Fibroblast of mammary gland (primary cell): ENCODE results near the gene CNGB1.
A peak's percentile ranks its signal among the peaks of the same experiment; 100 is the strongest.

Experiments used
- DNase-seq: peaks from one replicate; pipeline ENCODE4 v3.0.0-alpha.2; 2010; ENCODE audit warnings: low read depth
- H3K4me3 ChIP-seq: 2 replicates; pipeline ENCODE4 v1.5.1; 2011; ENCODE audit warnings: low read depth, mild to moderate bottlenecking, low read length, moderate library complexity; ENCODE audit not compliant: control insufficient read depth
- TF ChIP-seq, protein P1 (sequence below): conservative IDR thresholded peaks from 2 replicates; pipeline ENCODE4 v1.5.1; 2011; ENCODE audit warnings: low read depth, low read length, inconsistent platforms; ENCODE audit not compliant: control insufficient read depth, insufficient read depth

Gene CNGB1

DNA sequence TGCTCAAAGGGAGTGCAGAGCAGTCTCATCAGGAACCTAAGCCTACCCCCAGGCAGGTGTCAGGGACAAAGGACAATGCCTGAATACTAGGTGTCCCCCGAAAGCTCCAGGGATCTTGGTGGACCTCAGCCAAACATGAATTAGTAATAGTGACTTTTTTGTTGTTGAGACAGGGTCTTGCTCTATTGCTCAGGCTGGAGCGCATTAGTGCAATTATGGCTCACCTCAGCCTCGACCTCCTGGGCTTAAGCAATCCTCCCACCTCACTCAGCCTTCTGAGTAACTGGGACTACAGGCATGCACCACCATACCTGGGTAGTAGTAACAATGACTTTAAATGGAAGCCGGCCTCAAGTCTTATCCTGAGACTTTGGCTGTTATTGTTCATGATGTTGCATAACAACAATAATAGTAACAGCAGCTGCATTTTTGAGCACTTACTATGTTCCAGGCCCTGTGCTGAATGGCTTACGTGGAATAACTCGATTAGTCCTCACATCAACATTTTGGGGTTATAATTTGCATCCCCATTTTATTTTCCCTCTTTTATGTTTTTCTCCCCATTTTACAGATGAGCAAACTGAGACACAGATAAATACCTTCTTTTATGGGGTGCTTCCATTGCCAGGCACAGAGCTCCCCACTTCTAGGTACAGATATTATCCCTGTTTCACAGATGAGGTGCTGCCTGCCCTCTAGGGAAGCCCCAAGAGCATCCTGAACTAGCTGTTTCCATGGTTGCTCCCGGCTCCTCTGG, 19.5 kb downstream of the CNGB1 start:
- DNase-seq = no peak
- no peak overlapping the region for H3K4me3 ChIP-seq
- TF ChIP-seq, protein P1, sequence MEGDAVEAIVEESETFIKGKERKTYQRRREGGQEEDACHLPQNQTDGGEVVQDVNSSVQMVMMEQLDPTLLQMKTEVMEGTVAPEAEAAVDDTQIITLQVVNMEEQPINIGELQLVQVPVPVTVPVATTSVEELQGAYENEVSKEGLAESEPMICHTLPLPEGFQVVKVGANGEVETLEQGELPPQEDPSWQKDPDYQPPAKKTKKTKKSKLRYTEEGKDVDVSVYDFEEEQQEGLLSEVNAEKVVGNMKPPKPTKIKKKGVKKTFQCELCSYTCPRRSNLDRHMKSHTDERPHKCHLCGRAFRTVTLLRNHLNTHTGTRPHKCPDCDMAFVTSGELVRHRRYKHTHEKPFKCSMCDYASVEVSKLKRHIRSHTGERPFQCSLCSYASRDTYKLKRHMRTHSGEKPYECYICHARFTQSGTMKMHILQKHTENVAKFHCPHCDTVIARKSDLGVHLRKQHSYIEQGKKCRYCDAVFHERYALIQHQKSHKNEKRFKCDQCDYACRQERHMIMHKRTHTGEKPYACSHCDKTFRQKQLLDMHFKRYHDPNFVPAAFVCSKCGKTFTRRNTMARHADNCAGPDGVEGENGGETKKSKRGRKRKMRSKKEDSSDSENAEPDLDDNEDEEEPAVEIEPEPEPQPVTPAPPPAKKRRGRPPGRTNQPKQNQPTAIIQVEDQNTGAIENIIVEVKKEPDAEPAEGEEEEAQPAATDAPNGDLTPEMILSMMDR = no peak

DNA sequence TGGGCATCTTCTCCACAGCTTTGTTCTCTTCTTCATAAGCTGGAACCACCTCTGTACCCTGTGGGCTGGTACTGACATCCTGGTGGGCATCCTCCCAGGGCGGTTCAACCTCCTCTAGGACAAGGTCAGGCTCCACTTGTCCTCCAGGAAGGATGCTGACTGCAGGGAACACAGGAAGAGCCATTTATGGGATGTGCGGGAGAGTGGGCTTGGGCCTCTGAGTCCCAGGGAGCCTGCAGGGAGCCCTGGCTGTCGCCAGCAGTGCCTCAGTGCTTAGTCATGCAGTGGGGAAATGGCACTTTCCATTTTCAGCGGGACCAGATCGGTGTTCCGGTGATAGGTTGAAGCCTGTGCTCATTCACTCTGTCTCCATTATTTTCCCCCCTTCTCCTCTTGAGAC, 20.5 kb downstream of the CNGB1 start:
- H3K4me3 ChIP-seq = no peak overlapping the region
- no peak for DNase-seq
- TF ChIP-seq, protein P1 = no peak

DNA sequence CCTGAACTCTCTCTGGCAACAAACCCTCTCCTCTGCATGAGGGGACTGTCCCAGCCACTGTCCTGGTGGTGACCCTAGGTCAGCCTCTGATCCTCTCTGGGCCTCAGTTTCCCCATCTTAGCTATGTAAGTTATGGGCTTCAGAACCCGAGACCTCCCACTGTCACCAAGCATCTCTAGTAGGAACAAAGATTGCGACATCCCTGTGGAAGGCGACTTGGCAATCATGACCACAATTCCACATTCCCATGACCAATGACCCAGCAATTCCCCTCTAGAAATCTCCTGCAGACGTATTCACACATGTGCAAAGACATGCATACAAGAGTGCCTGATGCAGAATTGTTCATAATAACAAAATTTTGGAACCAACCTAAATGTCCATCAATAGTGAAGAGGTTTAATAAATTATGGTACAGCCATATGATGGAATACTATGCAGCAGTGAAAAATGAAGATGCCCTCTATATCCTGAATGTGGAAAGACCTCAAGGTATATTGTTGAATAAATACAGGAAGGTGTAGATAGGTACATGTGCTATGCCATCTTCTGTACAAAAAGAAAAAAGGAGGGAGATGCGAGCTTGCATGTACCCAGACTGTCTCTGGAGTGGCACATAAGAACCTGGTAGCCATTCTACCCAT, 21.2 kb downstream of the CNGB1 start:
- peak; percentile 6 for DNase-seq
- TF ChIP-seq, protein P1 = no peak
- no peak overlapping the region for H3K4me3 ChIP-seq

DNA sequence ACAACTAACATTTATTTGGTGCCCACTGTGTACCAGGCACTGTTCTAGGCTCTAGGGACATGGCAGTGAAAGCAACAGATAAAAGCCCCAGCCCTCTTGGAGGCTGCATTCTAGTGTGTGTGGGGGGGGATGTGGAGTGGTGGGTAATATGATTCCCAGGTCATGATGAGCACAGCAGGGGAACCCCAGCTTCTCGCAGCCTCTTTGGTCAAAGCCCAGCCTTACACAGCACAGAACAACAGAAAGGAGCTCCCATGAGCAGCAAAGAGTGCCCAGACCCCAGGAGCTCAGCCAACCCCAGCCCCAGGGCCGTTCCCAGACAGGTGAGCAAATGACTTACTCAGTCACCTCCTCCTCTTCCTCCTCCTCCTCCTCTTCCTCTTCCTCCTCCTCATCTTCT, 21.9 kb downstream of the CNGB1 start:
- no peak overlapping the region for H3K4me3 ChIP-seq
- TF ChIP-seq, protein P1 = no peak
- no peak for DNase-seq

DNA sequence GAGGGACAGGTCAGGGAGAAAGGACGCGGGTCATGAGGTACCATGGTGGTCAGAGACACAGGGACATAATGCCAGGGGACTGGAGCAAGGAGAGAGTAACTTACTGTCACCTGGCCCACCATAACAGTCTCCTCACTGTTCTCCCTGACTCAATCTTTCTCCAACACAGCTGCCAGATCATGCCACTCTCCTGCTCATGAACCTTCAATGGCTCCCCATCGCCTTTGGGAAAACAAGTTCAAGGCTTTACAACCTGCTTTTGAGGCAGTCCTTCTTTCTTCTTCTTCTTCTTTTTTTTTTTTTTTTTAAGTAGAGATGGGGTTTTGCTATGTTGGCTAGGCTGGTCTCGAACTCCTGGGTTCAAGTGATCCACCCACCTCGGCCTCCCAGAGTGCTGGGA, 22.9 kb downstream of the CNGB1 start:
- TF ChIP-seq, protein P1 = no peak
- H3K4me3 ChIP-seq = no peak overlapping the region
- DNase-seq = no peak

DNA sequence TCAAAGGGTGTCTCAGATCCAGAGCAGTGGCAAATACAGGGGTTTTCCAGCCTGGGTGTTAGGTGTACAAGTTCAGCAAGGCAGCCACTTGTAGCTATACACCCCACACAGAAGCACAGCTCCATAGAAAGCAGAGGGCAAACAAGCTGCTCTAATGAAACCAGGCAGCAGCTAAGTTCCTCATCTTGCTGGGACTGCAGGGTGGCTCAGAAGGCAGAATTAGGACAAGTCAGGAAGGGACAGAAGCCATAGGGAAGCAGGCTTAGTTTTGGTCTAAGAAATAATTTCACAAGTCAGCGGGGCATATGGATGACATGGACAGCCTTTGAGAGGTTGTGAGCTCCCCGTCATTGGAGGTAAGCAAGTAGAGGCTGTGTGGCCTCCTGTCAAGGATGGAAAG, 23.7 kb downstream of the CNGB1 start:
- no peak overlapping the region for H3K4me3 ChIP-seq
- TF ChIP-seq, protein P1 = no peak
- DNase-seq = no peak
